ENCODE results near the gene PTPRG.

Gene PTPRG

GRCh38 chr3:62052331-62052730 lies 491.0 kb downstream of the PTPRG start:
- no peak for DNase-seq (ENCODE audit: low read depth)
- no peak overlapping the region for H3K4me3 ChIP-seq (ENCODE audit: low read depth, low read length)
- no peak for TF ChIP-seq CTCF (IDR thresholded peaks at IDR 0.05; ENCODE audit: insufficient read depth, low read depth, low read length, missing control alignments)

GRCh38 chr3:62056658-62057057 lies 495.3 kb downstream of the PTPRG start:
- no peak for DNase-seq (ENCODE audit: low read depth)
- no peak overlapping the region for H3K4me3 ChIP-seq (ENCODE audit: low read depth, low read length)
- TF ChIP-seq CTCF (IDR thresholded peaks at IDR 0.05; ENCODE audit: insufficient read depth, low read depth, low read length, missing control alignments), result no peak

DNA sequence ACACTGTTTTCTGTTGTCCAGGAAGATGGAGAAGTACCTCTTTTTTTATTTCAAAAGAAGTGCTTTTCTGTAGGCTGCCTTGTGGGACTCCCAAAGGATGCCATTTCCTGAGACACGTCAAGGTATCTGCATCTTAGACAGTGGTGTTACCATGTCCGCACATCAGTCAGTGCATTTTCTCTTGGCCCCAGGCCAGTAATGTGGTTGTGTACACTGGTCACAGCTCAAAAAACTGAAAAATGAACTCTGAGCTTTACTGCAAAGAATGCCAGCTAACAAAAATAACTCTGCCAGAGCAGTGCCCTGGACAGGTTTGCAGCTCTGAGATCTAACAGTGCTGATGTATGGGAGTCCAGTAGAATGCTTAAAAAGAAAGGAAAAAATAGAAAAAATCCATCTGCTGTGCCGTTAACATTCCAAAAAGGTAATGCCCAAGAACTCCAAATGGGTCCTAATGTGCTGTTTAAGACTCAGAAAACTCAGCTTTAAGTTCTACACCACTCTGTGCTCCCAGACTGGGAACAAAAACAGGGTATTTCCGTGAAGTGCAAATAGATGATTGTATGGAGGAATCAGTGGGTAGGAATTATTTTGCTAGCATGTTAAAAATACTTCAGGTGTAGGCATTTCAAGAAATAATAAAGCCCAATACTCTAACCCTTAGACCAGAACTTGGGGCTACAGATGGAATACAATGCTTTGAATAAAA lies 496.1 kb downstream of the PTPRG start:
- H3K4me3 ChIP-seq (ENCODE audit: low read depth, low read length), result no peak overlapping the region
- no peak for TF ChIP-seq CTCF (IDR thresholded peaks at IDR 0.05; ENCODE audit: insufficient read depth, low read depth, low read length, missing control alignments)
- no peak for DNase-seq (ENCODE audit: low read depth)

DNA sequence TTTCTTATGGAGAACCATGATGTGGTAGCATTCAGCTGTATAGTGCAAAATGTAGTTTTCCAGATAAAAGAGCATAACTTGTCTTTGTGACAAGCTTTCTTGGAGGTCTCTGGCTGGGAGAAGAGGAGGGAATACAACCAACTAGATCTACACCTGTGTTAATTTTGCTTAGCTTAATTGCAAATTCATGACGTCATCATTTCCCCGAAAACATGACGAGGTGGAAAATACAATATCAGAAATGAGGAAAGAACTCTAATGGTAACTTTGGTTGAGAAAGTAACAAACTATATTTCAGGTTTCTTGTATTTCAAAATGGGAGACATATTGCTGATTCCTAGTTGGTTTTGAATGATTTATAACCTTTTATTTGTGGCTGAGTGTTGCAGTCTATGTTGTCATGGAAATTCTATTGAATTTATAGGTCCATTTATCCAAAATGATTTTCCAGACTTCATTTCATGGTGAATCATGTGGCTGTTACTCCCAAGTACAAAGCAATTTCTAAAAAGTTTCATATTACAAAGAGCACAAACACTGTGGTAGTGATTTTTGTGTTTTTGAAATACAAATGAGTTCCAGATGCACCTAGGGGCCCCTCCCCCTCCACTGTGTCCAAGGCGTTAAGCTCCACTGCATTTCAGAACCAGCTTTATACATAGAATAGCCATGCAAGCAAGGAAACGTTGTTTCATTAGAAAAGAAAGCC lies 504.8 kb downstream of the PTPRG start:
- TF ChIP-seq CTCF (IDR thresholded peaks at IDR 0.05; ENCODE audit: insufficient read depth, low read depth, low read length, missing control alignments), result no peak

GRCh38 chr3:62068337-62068736 lies 507.0 kb downstream of the PTPRG start:
- DNase-seq (ENCODE audit: low read depth), result no peak
- TF ChIP-seq CTCF (IDR thresholded peaks at IDR 0.05; ENCODE audit: insufficient read depth, low read depth, low read length, missing control alignments), result no peak
- no peak overlapping the region for H3K4me3 ChIP-seq (ENCODE audit: low read depth, low read length)

More for the DNA sequence above, 504.8 kb downstream of the PTPRG start:
- H3K4me3 ChIP-seq (ENCODE audit: low read depth, low read length), result no peak overlapping the region
- DNase-seq (ENCODE audit: low read depth), result no peak

DNA sequence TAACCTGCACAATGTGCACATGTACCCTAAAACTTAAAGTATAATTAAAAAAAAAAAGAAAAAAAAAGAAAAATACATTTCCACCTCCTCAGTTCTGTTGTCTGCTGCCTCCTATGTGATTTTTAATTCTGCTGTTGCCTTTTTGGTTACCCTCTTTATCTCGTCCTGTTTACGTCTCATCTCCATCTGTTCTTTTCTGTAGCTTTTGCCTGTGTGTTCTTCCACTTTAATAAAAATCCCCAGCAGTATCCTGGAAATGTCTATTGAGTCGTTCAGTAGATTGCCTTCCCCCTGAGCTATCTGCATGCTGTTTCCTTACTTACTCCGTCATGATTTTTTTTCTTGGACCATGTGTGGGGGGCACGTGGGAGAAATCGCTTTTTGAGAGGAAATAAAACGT lies 509.5 kb downstream of the PTPRG start:
- TF ChIP-seq CTCF (IDR thresholded peaks at IDR 0.05; ENCODE audit: insufficient read depth, low read depth, low read length, missing control alignments), result no peak

More for the DNA sequence above, 509.5 kb downstream of the PTPRG start:
- H3K4me3 ChIP-seq (ENCODE audit: low read depth, low read length), result no peak overlapping the region
- no peak for DNase-seq (ENCODE audit: low read depth)

All from GM12865 (cell line).